Measurements from ENCODE around the gene ADGRL2.

- TF ChIP-seq CTCF (IDR thresholded peaks at IDR 0.05): no peak
- TF ChIP-seq REST (IDR thresholded peaks at IDR 0.05; ENCODE audit: insufficient read depth in 1 of 2, low read depth in 2 of 2, low read length in 1 of 2): no peak
- TF ChIP-seq SIN3A (IDR thresholded peaks at IDR 0.05; ENCODE audit: borderline replicate concordance, insufficient read depth, low read depth, low read length): no peak
- no peak for TF ChIP-seq POLR2AphosphoS5 (IDR thresholded peaks at IDR 0.05; ENCODE audit: low read depth, low read length)
Measured at GRCh38 chr1:81756872-81757271, 43.9 kb upstream of the ADGRL2 start.
